Stimulated activated CD4-positive, alpha-beta T cell treated with anti-CD3 and anti-CD28 coated beads, Interleukin-1b, Interleukin-23, amount 100 ng/mL, for 4 hours (primary cell): ENCODE results near the gene LSP1.

Source experiments
- DNase-seq, 2 donors: peaks; one replicate each; pipeline ENCODE4 v3.0.0-alpha.2; 2020; ENCODE audit warnings: low read depth in 2 of 2

LSP1 gene

DNA sequence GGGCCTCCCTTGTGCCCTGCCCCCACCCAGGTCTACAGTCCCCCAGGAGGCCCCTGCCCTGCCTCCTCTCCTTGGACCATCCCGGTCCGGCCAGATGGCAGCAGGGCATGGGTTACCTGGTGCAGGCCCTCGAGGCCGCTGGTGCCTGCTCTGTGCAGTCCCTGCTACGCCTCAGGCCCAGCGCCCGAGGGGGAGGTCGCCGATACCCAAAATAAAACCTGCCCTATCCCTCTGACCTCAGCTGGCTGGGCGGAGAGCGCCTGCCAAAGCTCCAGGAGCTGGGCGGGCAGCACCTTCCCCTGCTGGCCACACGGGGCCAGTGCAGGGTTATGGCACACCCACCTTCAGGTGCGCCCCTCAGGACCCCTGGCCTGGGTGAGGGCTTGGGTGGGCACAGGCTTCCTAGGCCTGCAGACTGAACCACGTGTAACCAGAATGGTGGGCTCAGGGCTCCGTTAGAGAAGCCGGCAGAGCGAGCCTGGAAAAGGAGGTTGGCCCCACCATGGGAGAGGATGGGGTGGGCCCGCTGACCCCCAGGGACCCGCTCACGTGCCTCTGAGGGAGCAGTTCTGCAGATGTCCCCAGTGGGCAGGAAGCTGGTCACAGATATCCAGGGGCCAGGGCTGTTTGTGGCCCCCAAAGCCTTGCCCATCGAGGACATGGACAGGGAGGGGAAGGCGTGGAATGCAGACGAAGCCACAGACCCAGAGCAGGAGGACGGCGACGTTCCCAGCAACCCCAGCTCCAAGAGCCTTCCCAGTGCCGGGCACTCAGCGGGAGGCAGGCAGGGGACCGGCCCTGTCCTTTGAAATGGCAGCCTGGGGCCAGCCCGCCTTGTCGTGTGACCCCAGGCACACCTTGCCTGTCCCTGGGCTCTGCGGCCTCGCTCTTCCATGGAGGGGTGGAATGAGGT is 64.9 kb downstream of the LSP1 start:
- no peak for DNase-seq

DNA sequence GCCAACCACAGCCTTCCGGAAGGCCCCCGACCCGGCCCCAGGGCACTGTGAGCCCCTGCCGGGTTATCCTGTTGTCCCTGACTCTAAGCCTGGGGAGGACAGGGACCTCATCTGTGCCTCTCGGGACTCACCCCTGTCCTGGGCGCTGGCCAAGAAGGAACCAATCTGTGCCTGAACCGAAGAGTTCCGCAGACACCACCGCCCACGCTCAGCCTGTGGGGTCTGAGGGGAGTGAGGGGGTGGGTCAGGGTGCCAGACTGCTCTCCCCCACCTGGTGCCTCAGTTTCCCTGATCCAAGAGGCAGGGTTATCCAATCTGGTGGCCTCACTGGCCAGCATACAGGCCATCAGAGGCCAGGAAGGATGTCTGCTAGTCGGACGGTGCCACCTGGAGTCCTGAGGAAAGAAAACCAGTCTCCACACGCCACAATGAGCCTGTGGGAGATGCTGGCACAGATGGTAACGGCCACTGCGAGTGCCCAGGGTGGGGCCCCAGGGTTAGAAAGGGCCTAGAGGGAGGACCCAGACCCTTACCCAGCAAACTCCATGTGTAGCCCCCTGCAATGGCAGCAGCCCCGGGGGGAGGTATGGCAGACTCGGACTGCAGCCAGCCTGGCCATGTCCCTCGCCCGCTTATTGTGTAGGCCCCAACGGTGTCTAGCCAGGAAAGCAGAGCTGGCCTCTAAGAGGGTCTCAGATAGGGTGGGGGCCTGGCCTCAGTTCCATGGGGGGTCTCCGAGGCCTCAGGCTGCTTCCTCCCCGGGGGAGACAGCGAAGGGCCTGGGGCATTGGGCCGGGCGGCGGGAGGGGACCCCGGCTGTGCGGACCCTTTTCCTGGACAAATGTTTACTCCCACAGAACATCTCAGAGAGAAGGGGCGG is 65.8 kb downstream of the LSP1 start:
- no peak for DNase-seq

DNA sequence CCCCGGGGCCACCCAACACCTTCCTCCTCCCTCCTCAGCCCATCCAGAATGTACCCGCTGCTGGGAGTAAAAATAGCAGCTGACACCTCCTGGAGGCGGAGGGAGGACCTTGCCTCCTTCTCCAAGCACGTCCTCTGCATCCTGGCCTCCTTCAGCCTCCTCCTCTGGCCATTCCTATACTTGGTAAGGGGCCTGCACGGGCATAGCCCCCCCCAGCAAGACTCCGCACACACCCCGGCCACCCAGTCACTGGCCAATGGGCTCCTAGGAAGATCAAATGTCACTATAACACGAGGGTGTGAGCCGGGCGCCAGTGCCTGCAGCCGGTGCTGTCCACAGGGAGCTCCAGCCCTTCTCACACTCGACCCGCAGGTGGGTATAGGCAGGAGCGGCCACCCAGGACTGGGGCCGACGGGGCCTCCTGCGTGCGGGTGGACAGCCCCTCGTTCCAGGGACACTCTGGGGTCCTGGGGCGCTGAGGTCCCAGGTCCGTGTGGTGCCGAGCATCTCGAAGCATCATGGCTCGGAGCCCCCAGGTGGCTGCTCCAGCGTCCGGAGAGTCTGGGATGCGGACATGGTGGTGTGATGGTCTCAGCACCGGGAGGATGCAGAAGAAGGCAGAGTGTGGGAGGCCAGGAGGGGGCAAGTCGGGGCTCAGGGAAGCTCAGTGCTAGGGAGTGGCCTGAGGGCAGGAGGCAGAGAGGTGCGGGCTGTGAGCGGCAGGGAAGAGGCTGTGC is 66.7 kb downstream of the LSP1 start, which contains the start of gene TNNT3:
Gene TNNT3 (plus strand): TSS at position 313 of the 737 bp plus-strand sequence. CDS start 3,172 bp downstream, outside the sequence.
- no peak for DNase-seq

DNA sequence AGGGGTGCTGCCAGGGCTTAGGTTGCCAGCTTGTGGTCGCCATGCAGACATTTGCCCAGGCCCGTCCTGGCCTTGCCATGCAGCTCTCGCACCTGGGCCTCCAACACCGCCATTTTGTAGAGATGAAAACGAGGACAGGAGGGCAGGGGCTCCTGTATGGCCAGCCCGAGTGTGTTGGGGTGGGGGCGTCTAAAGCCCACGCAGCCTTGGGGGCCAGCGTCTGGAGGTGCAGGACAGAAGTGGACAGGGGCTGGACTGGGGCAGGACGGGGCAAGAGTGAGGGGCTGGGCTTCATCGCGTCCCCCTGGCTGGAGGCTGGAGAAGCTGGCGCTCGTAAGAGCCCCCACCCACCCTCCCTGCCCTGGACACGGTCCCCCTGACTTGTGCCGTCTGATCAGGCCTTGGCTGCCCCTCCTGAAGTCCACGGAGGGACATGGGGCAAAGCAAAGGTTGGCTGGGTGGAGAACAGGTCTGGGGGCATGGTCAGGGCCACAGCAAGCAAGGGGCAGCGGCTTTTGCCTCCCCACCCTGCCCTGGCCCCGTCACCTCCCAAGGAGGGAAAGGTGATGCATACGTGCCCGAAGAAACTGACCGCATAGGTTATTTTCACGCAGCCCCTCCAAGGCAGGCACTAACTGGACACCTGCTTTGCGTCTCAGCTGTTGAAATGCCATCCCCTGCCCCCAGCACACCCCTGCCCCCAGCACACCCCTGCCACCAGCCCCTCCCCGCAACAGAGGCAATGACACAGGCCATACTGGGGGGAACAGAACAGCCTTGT is 67.4 kb downstream of the LSP1 start:
- DNase-seq: no peak

DNA sequence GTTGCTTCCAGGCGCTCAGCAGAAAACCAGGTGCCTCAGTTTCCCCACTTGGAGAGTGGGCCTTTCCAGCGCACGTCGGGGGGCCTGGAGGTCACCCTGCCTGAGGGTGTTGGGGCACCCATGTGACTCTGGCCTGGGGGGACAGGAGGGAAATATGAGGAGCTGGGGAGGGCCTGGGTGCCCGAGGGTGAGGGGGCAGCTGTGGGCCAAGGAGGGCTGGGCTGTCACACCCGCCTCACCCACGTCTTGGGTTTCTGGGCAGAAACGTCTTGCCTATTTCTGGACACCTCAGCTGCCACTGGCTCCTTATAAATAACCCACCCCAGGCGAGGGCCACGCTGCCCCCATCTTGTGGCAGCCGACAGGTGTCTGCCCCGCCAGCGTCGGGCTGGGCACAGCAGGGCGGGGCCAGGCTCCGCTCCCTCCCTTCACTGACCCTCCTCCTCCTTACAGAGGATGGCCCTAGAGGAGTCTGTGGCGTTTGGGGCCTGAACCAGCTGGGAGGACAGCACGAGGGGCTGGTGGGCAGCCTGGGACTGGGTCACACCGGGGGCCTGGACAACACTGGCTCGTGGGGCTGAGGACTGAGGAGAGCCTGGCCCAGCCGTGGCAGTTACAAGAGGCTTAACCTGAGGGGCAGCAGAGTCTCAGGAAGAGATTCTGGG is 68.2 kb downstream of the LSP1 start:
- no peak for DNase-seq

DNA sequence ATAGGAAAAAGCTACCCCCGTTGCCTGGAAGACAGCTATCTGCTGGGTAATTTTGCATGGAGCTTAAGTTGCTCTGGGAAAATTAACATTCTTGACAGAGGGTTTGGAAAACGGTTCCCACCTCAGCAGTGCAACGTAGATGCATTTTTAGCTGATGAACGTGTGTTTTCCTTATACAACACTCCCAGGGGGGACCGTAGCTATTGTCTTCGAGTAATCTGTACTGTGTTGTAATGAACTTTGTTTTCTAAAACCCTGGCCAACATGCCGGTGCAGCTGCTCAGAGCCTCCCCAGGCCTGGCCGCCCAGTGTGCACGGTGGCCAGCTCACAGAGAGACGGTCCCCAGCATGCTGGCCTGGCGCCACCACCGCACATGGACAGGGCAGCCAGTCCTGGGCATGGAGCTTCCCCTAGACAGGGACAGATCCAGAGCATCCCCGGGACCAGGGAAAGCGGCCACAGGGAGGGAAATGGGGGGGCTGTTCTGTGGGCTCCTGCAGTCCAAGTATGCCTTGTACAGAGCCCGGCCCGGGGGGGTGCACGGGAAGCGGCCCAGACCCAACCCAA is 68.8 kb downstream of the LSP1 start:
- DNase-seq: no peak

DNA sequence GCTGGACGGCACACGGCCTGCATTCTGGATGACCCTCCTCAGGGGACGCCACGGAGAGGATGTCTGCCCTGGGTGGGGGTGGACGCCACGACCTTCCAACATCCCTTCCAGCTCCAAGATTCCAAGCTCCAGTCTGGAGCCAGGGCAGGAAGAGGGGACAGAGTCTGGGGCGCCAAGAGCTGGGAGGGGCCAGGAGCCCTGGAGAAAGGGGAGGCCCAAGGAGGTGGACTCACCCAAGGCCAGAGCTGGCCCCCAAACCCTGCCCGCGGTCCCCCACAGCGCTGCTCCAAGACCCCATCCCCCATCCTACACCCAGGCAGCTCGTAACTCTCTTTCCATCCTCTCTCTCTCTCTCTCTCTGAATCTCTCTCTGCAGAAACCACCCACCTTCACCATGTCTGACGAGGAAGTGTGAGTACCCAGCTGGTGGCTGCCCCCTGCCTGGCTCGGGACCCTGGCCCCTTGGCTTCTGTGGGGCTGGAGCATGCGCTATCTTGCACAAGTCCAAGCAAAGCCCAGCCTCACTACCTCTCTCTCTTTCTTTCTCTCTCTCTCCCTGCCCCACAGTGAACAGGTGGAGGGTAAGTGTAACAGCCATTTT is 69.7 kb downstream of the LSP1 start:
- no peak for DNase-seq

DNA sequence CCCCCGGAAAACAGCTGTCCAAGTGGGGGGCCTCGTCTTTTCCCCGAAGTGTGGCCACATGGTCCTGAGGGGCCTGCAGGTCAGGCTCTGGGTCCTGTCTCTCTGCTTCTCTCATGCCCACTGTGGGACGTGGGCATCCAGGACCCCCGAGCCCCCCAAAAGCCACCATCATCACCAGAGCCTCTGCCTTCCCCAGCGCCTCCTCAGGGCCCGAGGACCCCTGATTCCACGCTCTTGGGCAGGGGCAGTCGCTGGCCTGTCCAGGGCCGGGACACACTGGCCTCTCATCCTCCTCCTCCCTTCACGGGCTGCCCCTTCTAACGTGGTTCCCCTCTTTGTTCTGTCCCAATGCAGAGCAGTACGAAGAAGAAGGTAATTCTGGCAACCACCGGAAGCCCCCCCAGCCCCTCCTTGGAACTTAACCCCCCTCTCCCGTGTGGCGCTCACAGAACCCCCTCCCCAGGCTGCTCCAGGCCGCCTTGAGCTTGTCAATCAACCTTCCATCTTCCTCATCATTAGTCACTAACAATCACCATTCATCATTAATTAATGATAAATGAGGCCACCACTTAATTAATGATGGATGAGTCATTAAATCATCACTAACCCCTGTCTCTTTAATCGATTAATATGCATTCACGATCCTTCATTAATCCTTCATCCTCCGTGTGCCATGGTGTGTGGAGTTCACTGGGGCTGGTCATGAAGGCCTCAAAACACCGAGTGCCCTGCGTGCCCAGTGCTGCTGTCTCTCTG is 70.5 kb downstream of the LSP1 start:
- DNase-seq: no peak

DNA sequence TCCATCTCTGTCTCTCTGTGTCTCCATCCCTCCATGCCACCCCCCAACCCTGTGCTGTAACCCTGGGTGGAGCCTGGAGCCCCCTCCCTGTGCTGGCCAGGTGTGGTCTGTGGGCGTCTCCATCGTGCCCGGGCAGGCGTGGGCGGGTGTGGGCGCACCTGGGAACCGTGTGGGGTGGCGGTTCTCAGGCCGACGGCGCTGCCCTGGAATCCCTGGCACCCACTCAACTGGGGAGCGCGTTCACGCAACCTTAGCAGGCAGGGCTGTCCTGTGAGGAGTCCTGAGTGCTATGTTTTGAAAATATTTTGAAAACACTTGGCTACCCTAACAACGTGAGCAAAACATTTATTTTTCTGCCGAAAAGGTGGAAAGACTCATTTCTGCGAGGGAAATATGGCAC is 71.3 kb downstream of the LSP1 start:
- DNase-seq: no peak

DNA sequence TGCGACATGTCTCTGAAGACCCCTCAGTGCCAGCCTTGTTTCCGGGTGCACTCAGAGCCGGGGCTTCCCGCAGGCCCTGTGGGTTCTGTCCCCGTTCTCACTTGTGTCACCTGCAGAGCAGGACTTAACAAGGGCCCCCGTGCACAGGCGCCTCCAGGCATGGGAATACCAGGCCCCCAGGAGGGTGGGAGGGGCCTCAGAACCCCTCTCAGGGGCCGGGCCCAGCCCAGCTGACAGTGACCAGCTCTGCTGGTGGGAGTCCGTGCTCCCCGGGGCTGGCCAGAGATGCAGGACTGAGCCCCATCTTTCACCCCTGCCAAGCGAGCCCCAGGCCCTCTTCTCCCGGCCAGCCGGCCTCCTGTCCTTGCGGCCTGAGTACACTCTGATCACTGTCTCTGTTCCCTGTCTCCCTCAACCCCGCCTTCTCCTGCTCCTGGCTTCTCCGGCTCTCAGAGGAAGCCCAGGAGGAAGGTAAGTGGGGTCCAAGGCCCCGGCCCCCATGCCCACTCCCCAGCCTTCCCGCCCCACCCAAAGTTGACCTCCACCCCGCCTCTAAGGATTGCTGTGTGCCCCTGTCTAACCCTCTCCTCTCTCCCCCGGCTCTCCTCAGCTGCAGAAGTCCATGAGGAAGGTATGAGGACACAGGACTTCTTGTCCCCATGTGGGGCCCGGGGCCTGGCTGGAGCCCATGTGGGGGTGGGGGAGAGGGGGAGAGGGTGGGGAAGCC is 71.9 kb downstream of the LSP1 start:
- DNase-seq: no peak

DNA sequence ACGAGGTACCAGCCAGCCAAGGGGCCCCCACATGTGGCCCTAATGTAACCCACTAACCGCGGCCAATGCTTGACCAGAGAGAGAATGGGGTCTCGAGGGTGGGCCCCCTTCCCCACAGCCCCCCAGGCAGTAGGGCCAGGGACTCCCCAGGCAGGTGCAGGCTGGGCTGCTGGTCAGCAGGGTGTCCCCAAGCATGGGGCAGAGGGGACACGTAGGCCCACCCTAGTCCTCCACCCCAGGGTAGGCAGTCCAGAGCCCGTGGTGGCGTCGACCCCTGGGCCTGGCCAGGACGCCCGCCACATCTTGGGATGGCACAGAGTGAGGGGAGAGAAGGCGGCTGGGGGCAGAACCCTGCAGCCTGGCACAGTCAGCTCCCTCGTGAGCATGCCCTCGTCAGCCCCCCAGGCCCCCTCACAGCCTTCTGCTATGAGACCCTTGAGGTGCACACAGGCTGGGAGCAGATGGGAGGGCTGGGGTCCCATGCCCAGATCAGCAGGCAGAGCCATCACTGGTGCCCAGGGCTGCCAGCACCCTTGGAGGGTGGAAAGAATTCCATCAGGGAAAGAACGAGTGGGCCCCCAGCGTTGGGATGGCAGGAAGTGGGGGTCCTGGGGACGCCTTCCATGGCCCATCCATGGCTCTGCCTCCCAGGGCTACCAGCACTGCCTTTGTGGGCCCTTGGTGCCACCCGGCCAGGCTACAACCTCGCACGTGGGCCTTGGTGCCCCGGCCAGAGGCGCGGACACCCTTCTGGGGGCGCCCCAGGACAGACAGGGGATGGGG is 72.7 kb downstream of the LSP1 start:
- DNase-seq: no peak

DNA sequence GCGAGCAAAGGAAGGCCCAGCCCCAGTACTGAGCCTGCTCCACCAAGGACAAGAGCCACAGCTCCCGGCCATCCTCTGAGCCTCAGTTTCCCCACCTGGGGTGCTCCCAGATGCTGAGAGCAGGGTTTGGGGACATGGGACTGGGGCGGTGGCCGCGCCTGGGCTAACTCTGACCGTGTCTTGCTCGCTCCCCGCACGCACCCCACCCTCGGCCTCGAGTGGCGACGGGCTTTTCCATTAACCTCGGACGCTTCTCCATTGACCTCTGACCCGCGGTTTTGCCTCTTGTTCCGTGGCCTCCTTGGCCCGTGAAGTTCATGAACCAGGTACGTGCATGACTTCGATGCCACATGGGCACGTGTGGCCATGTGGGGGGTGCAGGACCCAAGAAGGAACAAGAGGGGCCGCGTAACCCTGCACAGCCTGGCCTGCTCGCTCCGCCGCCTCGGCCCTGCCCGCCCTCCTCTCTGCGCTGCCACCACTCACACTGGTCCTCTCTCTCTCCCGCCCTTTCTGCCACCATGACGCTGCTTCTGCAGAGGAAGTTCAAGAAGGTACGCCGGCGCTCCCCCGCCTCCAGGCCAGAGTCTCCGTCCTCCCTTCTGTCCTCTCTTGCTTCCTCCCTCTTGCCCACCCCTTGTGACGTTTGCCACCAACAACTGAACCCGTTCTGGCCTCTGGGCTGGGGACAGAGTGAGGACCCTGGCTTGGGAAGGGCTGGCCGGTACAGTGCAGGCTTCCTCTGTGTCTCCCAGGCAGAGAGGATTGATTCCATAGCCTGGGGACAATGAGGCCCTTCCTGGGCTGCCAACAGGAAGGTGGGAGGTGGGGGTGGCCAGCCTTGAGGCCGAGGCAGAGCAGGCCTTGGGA is 73.5 kb downstream of the LSP1 start:
- no peak for DNase-seq

DNA sequence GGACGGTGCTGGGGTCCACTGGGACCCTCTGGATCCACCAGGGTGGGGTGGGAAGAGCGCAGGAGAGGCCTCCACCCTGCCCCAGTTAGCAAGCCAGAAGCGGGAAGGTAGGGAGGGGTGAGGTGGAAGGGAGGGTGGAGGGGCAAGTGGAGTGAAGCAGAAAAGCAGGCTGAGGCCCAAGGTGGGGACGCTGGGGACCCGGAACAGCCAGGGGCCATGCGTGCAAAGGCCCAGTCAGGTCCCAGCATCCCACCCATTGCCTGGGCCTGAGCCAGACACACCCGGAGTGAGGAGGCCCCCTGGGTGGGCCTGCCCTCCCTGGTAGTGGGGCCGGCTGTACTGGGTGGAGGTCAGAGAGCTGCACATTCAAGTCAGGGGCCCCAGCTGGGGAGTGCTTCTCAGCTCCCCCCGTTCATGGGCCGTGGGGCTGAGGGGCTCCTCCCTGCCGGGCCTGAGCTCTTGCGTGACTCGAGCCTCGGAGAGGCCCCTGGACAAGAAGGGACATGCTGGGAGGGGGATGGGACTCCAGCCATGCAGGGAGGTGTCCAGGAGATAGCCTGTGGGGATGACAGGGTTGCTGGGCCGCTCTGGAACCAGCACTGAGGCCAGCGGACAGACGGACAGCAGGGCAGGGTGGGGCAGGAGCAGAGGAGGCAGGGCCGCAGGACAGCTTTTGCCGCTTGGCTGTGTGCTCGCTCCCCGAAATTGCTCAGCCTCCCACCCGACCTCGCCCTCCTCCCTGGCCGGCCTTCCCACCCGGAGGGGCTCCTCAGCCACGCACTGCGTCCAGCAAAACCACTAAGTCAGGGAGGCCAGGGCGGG is 74.4 kb downstream of the LSP1 start:
- DNase-seq: no peak

DNA sequence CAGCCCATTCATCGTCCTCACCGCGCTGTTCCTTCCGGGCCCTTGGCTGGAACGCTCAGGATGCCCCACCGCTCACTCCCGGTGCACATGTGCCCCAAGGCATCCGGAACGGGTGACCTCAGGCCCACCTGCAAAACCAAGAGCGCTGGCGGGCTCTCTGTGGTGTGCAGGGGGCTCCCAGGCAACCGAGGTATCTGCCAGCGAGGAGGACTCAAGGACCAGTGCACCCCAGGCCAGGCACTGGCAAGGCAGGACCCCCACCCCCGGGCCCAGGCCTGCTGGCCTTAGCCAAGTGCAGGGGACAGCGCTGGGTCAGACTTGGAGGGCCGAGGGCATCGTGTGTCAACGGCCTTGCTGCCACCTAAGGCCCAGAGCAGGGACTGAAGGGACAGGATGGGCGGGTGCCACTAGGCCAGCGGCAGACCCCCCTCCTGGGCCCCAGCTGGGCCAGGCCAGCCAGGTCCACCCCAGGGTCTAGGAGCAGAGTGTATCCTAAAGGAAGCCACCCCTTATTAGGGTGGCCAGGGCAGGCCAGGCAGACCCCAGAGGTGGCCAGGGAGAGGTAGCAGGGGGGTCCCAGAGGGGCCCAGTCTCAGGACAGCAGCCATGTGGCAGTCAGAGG is 75.1 kb downstream of the LSP1 start:
- no peak for DNase-seq

DNA sequence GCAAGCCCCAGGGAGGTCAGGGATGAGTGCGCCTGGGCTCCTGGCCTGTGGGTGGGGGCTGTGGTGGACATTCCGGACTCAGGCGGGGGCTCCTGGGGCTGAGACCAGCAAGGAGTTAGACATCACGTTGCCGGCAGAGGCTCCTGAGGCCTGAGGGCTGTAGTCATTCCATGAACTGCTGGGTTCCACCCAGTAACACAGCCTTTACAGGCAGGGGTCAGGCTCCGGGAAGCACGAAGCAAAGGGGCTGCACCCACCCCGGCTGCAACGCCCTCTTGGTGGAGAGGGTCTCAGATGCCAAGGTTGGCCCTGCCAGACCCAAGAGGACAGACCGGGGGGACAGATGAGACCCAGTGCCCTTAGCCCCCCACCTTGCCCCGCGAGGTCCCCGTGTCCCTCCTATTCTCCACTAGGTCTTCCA is 75.6 kb downstream of the LSP1 start:
- no peak for DNase-seq
